T-helper 2 cell treated with Interferon-gamma antibody and Interleukin-4, amounts not matched to agents 100 ng/mL and 5 ng/mL, for 36 hours (primary cell): ENCODE data around the gene LDLRAD4. TPM values are rescaled to one million over a fixed set of nuclear protein-coding genes. Genes with fewer than 3 reads are reported as not detected.

Experiments
- intact Hi-C: fragments of 100-400 bp; cut with micrococcal nuclease; formaldehyde crosslinking; loops from one replicate; pipeline ENCODE4 v1.15.1; 2023
- total RNA-seq: library from RNA; stranded (reverse); gene quantifications from 2 replicates; pipeline ENCODE4 v1.2.3, GENCODE V29; 2022

LDLRAD4 gene
- total RNA-seq, 1 donor from 2014 or later: 28.5 TPM

DNA sequence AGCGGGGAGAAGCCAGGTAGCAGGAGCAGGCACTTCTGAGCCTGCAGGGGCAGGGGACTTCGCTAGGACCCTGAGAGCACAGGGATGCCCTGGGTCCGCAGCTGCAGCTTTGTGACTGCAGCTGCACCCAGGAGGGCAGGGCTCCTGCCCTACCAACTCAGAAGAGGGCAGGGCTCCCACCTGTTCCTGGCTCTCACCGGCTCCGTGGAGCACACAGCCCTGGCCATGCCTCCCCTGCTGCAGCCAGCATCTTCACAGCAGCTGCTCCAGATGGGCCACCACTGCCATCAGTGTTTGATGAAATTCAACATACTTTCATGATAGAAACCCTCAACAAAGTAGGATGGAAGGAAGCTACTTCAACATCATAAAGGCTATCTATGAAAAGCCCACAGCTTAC, 415.1 kb downstream of the LDLRAD4 start:
- intact Hi-C loops: no loop called here

DNA sequence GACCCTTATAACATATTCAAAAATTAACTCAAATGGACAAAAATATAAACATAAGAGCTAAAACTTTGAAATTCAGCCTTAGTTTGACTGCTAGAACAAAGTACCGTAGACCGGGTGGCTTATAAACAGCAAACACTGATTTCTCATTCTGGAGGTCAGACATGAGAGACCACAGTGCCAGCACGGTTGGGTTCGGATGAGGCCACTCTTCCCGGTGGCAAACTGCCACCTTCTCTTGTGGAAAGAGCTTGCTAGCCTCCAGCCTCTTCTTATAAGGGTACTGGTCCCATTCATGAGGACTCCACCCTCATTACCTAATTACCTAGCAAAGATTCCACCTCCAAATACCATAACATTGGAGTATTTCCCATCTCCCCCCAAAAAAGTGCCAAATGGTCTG, 416.5 kb downstream of the LDLRAD4 start:
- intact Hi-C loops: no loop called here

DNA sequence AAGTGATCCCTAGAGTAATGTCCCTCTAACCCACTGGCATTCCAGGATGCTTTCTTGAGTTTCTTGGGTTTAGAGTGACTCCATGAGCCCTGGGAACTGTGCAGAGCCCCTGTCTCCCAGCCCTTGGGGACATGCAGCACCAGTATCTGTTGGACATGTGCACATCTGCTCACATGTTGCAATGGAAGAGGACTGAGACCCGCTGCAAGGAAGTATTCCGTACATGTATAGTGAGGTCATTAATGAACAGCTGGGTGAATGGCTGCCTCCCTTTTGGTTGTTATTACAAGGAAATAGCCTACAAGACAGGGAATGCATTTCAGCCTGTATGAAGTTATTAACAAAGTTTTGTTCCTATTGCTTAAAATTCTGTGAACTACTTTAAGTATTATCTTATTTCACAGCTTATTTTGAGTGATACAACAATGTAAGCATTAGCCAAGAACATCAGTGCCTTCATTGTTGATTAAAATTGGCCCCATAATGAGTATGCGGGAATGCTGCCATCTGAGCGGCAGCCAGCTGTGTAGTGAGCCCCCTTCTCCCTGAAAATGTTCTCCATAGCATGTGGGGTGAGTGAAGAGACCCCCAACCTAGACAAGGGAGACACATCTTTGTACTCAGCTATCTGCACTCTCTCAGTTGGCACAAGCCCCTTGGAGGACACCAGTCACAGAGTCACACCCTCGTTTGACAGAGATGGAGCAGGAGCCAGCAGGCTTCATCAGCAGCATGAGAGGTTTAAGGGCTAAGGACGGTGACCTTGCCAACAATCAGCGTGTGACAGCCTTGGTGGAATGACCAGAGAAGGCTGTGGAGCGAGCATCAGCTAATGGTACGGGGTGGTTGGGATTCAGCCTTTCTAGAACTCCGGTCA, 420.4 kb downstream of the LDLRAD4 start:
- intact Hi-C loops: no loop called here

DNA sequence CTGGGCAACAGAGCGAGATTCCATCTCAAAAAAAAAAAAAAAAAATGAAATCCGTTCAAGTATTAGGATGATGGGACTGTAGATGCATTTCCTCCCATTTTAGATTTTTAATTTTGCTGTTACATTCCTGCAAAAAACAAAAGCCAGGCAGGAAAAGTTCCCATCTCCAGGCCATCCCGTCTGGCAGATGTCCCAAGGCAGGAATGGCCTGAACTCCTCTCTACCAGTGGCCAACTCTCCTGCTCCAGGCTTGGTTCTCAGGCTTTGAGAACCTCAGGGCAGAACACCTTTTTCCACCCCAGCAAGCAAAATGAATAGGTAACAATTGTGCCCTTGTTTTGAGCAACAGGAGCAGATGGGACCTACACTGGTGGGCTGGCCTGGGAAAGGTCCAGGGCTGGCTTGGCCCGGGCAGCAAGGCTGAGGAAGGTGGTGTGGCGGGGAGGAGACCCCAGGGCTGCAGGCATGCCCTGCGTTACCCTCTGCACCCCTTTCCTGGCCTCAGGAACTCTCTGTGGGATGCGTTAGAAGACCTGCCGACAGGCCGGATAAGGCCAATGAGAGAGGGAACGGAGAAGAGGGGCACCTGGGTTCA, 421.8 kb downstream of the LDLRAD4 start:
- intact Hi-C loops: no loop called here

DNA sequence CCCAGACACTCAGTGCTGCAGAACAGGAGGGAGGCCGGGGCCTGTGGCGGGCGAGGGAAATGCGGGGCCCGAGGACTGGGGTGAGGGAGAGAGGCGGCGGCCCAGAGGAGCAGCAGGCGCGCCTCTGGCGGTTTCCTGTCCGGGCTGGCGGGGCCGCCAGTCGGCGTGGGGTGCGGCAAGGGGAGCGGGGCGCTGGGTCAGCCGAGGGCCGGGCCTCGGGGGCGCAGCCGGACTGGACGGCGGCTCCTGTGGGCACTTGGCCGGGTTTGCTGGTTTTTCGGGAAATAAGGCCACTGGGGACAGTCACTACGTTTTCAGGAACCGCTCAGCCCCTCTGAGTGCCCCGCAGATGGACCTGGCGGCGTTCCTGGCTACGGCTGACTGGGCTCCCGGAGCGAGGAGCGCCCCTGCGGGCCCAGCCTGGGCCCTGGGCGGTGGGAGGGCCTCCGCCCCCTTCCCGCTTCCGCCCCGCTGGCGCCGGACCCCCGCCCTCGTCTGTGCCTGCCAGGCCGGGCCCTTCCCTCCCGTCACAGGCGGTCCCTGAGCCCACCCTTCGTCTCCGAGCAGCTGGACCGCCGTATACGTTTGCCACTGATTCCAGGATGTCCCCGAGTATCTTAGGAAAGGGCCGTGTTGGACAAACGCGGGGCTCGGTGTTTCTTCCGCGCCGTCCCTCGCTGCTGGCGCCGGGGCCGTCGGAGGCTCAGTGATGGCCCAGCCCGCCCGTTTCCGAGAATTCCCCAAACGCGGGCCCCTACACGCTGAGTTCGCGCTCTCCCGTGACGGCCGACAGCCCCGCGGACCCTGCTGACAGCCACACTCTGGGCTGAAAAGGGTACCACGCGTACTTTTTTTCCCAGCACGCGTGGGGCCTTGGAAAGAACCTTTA, 423.2 kb downstream of the LDLRAD4 start:
- intact Hi-C loops: no loop called here

DNA sequence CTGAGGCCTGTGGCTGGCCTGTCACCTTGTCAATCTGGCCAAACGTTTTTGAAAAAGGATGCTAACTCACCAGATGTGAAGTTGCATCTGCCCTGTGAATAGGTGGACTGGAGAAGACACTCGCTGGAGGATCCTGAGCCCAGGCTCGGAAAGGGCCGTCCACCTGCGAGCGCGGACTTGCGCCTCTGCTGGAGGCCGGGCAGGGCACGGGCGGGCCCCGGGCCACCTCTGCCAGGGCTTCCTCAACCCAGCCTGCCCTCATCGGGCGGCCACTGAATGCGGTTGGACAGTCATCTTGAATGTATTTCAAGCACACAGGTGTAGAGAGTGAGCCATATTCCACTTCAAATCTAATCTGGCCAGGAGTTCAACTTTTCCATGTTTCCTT, 423.9 kb downstream of the LDLRAD4 start:
- intact Hi-C loops: no loop called here

DNA sequence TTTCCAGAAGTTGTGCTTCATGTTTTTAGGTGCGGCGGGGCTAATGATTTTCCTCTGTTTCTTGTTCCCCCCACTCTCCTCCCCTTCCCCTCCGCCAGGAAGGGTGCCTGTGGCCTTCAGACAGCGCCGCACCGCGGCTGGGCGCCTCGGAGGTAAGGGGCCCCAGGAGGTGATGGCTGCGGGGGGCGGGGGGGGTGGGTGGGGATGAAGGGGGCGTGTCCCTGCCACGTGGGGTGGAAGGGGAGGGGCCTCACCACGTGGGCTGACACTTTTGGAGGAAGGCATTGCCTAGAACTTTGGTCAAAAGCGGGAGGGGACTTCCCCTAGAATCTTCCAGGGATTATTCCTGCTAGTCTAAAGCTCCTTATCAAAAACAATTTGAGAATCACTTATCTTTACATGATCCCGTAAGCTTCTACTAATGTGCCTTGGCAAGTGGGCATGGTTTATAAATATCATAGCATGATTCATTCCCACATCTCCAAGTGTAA, 424.7 kb downstream of the LDLRAD4 start:
- intact Hi-C loops: no loop called here

GRCh38 chr18:13645093-13645492, 426.5 kb downstream of the LDLRAD4 start:
- intact Hi-C loops: no loop called here

GRCh38 chr18:13646633-13647032, 428.1 kb downstream of the LDLRAD4 start:
- intact Hi-C loops: no loop called here

DNA sequence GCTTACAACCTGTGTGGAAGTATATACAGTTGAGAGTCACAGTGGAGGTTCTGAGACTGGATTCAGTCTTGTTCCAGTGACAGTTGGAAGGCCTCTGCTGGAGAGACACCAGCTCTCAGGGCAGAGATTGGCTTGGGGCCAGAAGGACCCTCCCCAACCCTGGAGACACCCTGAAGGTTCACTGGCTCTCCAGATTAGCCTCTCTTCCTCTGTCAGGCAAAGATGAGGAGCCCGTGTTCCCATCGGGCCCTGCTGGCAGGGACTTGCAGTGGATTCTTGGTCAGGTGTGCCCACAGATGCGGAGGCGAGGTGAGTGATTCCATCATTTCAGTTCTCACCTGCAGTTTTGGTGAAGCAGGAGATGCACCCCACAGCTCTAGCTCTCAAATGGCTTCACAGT, 429.2 kb downstream of the LDLRAD4 start:
- intact Hi-C loops: no loop called here

DNA sequence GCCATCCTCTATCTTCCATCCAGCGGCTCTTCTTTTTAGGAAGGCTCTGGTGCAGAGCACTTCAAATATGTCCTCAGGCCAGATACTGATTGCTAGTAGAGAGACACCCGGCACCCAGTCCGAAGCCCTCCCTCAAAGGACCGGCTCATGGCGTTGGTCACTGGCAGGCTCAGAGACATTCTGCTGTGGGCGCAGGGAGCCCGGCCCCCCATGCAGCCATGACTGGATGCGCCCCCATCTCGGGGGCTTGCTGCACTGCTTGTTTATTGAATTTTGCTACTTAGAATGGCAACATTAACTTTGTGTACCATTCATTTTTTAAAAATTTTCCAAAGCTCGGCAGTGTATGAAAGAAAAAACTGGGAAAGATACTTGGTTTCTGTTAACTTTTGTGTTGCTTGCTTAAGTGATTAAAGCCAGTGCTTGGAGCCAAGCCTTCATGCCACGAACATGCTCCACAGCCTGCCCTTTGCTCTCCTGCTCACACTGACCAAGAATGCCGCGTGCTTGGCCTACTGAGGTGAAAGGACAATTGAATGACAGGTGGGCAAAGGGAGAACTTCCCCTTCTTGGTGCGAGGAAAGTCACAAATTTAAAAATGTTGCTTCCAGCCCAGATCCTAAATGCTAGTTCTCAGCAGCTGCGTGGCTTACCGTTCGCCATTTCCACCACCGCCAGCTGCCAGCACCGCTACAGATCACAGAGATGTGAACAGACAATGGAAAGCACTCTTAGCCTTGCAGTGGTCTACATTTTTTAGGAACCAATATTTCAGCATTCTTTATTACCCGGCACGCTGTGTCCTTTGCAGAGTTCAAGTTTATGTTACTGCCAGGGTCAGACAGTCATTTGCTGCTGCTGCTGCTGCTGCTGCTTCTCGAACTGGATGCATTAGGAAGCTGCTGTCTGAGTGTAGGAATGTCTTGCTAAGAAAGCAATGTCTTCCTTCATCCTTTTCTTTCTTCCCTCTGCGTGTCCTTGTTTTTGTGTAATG, 431.1 kb downstream of the LDLRAD4 start:
- intact Hi-C loops: no loop called here

DNA sequence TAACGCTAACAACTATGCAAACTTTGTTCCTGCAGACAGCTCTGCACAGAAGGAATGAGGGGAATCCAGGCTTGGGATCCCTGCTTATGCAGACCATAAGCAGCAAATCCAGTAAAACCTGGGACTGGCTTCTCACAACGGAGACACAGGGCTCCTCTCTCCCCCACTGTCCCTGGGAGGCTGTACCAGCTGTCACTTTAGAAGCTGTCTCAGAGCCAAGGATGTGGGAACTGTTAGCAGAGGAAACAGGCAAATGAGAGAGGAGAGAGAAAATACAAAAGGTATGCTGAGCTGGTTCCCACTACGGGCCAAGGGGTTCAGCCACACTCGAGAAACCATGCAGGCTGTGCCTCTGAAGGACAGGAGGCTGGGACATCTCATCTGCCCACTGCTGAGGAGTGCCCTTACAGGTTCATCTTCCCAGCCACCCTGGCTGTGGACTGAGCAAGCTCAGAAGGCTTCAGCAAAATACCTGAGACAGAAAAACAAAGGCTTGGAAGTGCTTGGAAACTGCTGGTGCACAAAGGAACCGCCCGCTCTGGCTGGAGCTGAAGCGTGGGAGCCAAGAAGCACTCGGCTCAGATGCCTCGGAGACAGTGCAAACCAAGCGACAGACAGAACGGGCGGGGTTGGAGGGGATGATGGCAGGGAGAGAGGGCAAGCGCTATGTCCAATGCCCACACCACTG, 435.3 kb downstream of the LDLRAD4 start:
- intact Hi-C loops: no loop called here

DNA sequence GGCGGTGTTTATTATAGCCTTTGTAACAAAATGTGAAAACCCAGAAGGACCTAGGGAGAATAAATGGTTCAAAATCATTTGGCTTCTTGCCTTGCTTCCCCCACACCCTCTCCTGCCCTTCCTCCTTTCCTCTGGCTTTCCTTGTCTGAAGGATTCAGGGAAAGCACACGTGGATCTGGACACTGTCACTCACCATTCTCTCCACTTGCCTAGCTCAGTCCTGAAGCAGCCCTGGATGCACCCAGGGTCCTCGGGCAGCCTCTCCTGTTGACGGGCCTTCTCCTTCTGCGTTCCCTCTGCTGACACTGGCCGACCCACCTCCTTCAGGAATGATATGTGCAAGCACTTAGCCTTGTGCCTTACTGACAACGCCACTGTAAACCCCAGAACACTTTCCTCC, 439.4 kb downstream of the LDLRAD4 start:
- intact Hi-C loops: no loop called here

DNA sequence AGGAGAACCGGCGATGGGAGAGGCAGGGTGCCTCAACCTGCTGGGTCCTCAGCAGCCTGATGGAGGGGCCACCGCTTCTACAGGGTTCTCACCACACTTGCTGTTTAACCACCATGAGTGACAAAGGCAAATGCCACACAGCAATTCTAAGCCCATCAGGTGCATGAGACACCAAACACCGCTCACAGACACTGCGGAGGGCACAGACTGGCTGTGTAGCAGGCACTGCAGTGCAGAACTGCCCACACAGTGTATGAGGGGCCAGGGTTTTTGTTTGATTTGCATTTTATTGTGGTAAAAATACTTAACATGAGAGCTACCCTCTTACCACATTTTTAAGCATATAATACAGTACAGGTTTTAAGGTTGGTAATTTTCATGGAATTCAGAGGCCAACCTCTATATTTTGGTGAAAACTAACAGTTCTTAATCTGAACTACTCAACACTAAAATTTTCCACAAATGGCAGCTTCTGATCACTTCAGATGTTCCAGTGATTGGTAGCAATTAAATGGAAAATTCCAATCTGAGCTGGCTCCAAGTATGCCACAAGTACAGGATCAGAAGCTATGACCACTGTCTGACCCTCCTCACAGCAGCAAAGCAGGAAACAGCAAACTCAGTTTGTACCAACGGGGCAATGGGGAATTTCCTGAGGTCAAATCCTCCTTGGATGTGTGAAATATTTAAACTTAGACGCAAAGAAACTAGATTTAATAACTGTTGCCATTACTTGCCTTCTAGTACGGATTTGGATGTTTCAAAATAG, 440.1 kb downstream of the LDLRAD4 start:
- intact Hi-C loops: no loop called here

DNA sequence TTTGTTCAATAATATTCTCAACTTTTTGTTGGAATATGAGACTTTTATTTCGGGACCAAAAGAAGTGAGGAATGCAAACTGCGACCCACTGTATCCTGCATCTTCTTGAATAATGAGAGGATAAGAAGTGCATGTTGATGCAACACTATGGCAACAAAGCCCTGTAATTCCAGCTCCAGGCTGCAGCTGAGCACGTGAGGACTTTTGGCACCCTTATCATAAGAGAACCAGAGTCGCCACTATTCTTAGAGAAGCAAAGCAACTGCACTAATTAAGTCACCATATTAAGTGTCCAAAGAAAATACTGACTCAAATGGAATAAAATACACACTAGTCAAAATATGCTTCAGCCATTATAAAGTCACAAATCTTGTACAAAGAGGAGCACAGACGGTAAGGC, 441.9 kb downstream of the LDLRAD4 start:
- intact Hi-C loops: no loop called here

GRCh38 chr18:13661051-13661778, 442.7 kb downstream of the LDLRAD4 start:
- intact Hi-C loops: no loop called here

DNA sequence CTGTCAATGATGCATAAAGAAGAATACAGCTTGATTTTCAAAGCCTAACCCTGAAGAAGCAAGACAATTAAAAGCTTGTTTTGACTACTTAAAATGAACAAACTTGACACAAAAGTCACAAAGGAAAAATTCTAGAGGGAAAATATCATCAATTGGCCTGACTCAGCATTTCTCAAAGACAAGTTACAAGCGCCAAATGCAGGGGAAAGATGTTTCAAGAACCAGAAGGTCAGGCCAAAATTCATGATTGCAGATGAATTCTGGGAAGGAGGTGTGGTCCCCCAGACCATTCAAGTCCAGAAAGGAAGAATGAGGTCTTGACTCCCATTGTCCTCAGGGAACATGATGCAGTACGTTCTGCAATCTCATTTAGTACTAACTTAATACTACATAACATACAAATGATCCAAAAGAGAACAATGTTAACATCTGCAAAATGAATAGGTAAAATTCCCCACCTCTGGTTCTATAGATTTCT, 443.3 kb downstream of the LDLRAD4 start:
- intact Hi-C loops: no loop called here

DNA sequence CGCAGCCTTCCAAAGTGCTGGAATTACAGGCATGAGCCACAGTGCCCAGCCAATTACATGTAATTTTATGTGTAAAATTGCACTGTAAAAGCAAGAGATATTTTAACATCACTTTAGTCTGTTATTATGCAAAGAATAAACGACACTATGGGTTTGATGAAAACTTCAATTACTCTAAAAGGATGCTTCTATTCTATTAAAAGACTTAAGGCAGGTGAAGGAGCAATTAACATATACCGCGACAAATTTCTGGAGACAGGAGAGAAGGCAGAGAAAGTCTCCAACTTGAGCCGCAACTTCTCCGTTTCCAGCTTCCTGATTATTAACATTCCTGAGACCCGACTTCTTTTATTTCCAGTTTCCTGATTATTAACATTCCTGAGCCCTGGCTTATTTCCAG, 454.1 kb downstream of the LDLRAD4 start:
- intact Hi-C loops: no loop called here
